B cell (primary cell): ENCODE measurements around the gene FAF1. TPM values are rescaled to one million over a fixed set of nuclear protein-coding genes. Genes with fewer than 3 reads are reported as not detected.

Source experiments
- ATAC-seq: fragments of 200-7000 bp; cut with Tn5 transposase; one replicate; pipeline ENCODE4 v1.10.0; 2021; ENCODE audit warnings: low read depth, mild to moderate bottlenecking, moderate number of reproducible peaks, moderate library complexity
- CTCF ChIA-PET: fragments of 350-600 bp; sonication (Branson Sonifier 250); formaldehyde crosslinking; loops from one replicate; lab custom pipeline; 2021; ENCODE audit warnings: antibody characterized with exemption, inconsistent platforms; lab: Charles Lee
- POLR2A ChIA-PET: fragments of 350-600 bp; sonication (Branson Sonifier 250); formaldehyde crosslinking; loops from one replicate; lab custom pipeline; 2021; ENCODE audit warnings: antibody characterized with exemption; lab: Charles Lee
- DNase-seq: peaks from one replicate; pipeline ENCODE4 v3.0.0; 2013
- H2AFZ ChIP-seq: 2 replicates; pipeline ENCODE4 v1.6.1; 2012; ENCODE audit warnings: mild to moderate bottlenecking, low read depth, low read length; ENCODE audit not compliant: insufficient read depth, poor library complexity, severe bottlenecking
- H3K27ac ChIP-seq, 2 donors: 1 replicate in 1 of 2; 2 replicates in 1 of 2; pipeline ENCODE4 v1.5.1; 2012 to 2013; ENCODE audit warnings: low read length in 2 of 2, mild to moderate bottlenecking in 2 of 2, moderate library complexity in 1 of 2
- H3K27me3 ChIP-seq, 4 experiments: fragments of 200-600 bp in 1 of 4; sonication (generic) in 1 of 4; replicated peaks in 1 of 4; 1 replicate in 2 of 4; 2 replicates in 2 of 4; pipeline versions ENCODE4 v1.6.1 to v1.7.0; 2013 to 2016; ENCODE audit warnings: low read length in 3 of 4, mild to moderate bottlenecking in 2 of 4, mixed read lengths in 1 of 4, moderate library complexity in 1 of 4; ENCODE audit not compliant: insufficient read depth in 4 of 4, control insufficient read depth in 3 of 4; ENCODE audit errors: control extremely low read depth in 1 of 4
- H3K36me3 ChIP-seq, 2 experiments: replicated peaks in 1 of 2; 1 replicate in 1 of 2; 2 replicates in 1 of 2; pipeline versions ENCODE4 v1.6.1 to v1.7.1; 2013; ENCODE audit warnings: low read length in 1 of 2; ENCODE audit not compliant: insufficient read depth in 2 of 2, control insufficient read depth in 1 of 2; ENCODE audit errors: control extremely low read depth in 1 of 2, extremely low read depth in 1 of 2
- H3K4me1 ChIP-seq, 2 donors: fragments of 200-600 bp in 1 of 2; sonication (generic) in 1 of 2; 1 replicate in 1 of 2; 2 replicates in 1 of 2; pipeline versions ENCODE4 v1.5.1 to v1.6.1; 2013 to 2017; ENCODE audit warnings: low read length in 2 of 2; ENCODE audit not compliant: control insufficient read depth in 2 of 2, insufficient read depth in 2 of 2
- H3K4me2 ChIP-seq: replicated peaks from 2 replicates; pipeline ENCODE3; 2012; ENCODE audit warnings: mild to moderate bottlenecking, low read depth, low read length; ENCODE audit not compliant: poor library complexity, severe bottlenecking
- H3K4me3 ChIP-seq, 5 experiments: fragments of 200-600 bp in 1 of 5; sonication (generic) in 1 of 5; 1 replicate in 3 of 5; 2 replicates in 2 of 5; pipeline versions ENCODE4 v1.5.1 to v1.7.0; 2011 to 2016; ENCODE audit warnings: low read length in 4 of 5, mild to moderate bottlenecking in 4 of 5, low read depth in 2 of 5, control low read depth in 1 of 5, moderate library complexity in 1 of 5; ENCODE audit not compliant: insufficient read depth in 1 of 5; ENCODE audit errors: control extremely low read depth in 1 of 5, extremely low read depth in 1 of 5
- H3K79me2 ChIP-seq: fragments of 200-600 bp; sonication (generic); one replicate; pipeline ENCODE4 v1.6.0; 2016; ENCODE audit warnings: low read length; ENCODE audit not compliant: control insufficient read depth, insufficient read depth
- H3K9ac ChIP-seq: fragments of 200-600 bp; sonication (generic); 2 replicates; pipeline ENCODE4 v1.6.1; 2017; ENCODE audit warnings: mild to moderate bottlenecking, low read length, moderate library complexity
- H3K9me3 ChIP-seq, 3 donors: one replicate each; pipeline versions ENCODE4 v1.6.1 to v1.7.1; 2013; ENCODE audit warnings: low read length in 2 of 3; ENCODE audit not compliant: control insufficient read depth in 2 of 3, insufficient read depth in 1 of 3; ENCODE audit errors: control extremely low read depth in 1 of 3
- H4K20me1 ChIP-seq: 2 replicates; pipeline ENCODE4 v1.6.0; 2012; ENCODE audit warnings: mild to moderate bottlenecking, low read length; ENCODE audit not compliant: insufficient read depth, control insufficient read depth, poor library complexity, severe bottlenecking
- H3K27ac Mint-ChIP-seq: one replicate; pipeline ENCODE4 v1.8.0; 2021; ENCODE audit warnings: mixed read lengths
- H3K27me3 Mint-ChIP-seq: one replicate; pipeline ENCODE4 v1.8.0; 2021; ENCODE audit warnings: mixed read lengths
- H3K4me1 Mint-ChIP-seq: one replicate; pipeline ENCODE4 v1.8.0; 2021; ENCODE audit warnings: mixed read lengths
- H3K4me3 Mint-ChIP-seq: one replicate; pipeline ENCODE4 v1.8.0; 2021; ENCODE audit warnings: mixed read lengths
- H3K9me3 Mint-ChIP-seq: one replicate; pipeline ENCODE4 v1.8.0; 2022; ENCODE audit warnings: mixed read lengths; ENCODE audit not compliant: insufficient read depth
- EZH2 ChIP-seq: IDR thresholded peaks from 2 replicates; pipeline ENCODE4 v1.6.1; 2012; ENCODE audit warnings: borderline replicate concordance, low read depth, mild to moderate bottlenecking, moderate library complexity, low read length; ENCODE audit not compliant: insufficient read depth, poor library complexity, severe bottlenecking
- WGBS: methylation state at CpG from one replicate; pipeline ENCODE4 v1.1.5; 2013; ENCODE audit warnings: missing lambda C conversion rate; ENCODE audit not compliant: insufficient coverage; 5-methylcytosine and 5-hydroxymethylcytosine counted together
- intact Hi-C: fragments of 100-400 bp; cut with micrococcal nuclease; formaldehyde crosslinking; loops from one replicate; pipeline ENCODE4 v1.10.0; 2022
- polyA plus RNA-seq: library from polyadenylated mRNA; depleted of rRNA; stranded (reverse); fragments of >200 nt; gene quantifications from 2 replicates; pipeline ENCODE4 v1.2.3, GENCODE V29; 2012
- total RNA-seq, 2 donors: library from RNA; stranded (reverse); fragments of 120-200 nt in 1 of 2; gene quantifications; 1 replicate in 1 of 2; 2 replicates in 1 of 2; pipeline versions ENCODE4 v1.2.3 to v1.2.4, GENCODE V29; 2013 to 2022
- TF ChIP-seq, protein P1 (sequence below): fragments of 200-600 bp; IDR thresholded peaks from one replicate; pipeline ENCODE4 v1.8.0; 2022; ENCODE audit warnings: antibody characterized with exemption, mild to moderate bottlenecking

The FAF1 gene
- total and polyA plus RNA-seq, 2 donors (not counting 1 experiment from before 2014, with no cell fraction given) = 10.1 to 58.4 TPM

DNA sequence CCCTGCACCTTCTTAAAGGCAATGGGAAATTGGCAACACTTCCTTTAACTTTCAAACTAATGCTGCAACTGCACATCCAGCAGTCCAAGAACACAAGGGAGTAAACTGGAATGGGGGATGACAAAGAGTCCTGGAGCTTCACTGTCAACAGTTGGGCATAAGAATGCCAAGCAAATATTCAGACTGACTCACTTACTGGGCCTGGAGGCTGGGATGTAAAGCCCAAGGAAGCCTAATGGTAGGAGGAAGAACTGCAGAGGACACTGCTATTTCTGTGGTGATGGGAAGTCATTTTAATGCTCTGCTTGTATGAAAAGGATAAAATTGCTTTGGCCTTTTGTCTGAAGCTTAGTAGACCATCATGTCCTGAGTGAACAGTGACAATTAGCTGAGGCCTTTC, 521.1 kb downstream of the FAF1 start:
- POLR2A ChIA-PET = no interaction called here
- no peaks in the 10 kb centered on the region for H3K27me3 ChIP-seq
- H3K36me3 ChIP-seq = peaks cover 0 to 12% of the 10 kb centered on the region in 2 experiments
- H3K79me2 ChIP-seq = no peaks in the 10 kb centered on the region
- CTCF ChIA-PET = no interaction called here
- H3K4me1 Mint-ChIP-seq = no peaks in the 10 kb centered on the region
- no peak overlapping the region for H3K9ac ChIP-seq
- no peak overlapping the region for H3K27ac ChIP-seq
- ATAC-seq (no peak), DNase-seq (no peak)
- H3K4me3 Mint-ChIP-seq = no peak overlapping the region
- no peak overlapping the region for H3K27ac Mint-ChIP-seq
- no peaks in the 10 kb centered on the region for H3K4me1 ChIP-seq
- no peaks in the 10 kb centered on the region for H3K9me3 ChIP-seq
- H2AFZ ChIP-seq = no peak overlapping the region
- TF ChIP-seq EZH2 = no peak
- TF ChIP-seq, protein P1, sequence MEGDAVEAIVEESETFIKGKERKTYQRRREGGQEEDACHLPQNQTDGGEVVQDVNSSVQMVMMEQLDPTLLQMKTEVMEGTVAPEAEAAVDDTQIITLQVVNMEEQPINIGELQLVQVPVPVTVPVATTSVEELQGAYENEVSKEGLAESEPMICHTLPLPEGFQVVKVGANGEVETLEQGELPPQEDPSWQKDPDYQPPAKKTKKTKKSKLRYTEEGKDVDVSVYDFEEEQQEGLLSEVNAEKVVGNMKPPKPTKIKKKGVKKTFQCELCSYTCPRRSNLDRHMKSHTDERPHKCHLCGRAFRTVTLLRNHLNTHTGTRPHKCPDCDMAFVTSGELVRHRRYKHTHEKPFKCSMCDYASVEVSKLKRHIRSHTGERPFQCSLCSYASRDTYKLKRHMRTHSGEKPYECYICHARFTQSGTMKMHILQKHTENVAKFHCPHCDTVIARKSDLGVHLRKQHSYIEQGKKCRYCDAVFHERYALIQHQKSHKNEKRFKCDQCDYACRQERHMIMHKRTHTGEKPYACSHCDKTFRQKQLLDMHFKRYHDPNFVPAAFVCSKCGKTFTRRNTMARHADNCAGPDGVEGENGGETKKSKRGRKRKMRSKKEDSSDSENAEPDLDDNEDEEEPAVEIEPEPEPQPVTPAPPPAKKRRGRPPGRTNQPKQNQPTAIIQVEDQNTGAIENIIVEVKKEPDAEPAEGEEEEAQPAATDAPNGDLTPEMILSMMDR = no peak
- H3K4me2 ChIP-seq = no peak overlapping the region
- H3K27me3 Mint-ChIP-seq = no peaks in the 10 kb centered on the region
- H4K20me1 ChIP-seq = no peaks in the 10 kb centered on the region
- intact Hi-C loops = no loop called here
- no peak overlapping the region for H3K4me3 ChIP-seq
- no peaks in the 10 kb centered on the region for H3K9me3 Mint-ChIP-seq

DNA sequence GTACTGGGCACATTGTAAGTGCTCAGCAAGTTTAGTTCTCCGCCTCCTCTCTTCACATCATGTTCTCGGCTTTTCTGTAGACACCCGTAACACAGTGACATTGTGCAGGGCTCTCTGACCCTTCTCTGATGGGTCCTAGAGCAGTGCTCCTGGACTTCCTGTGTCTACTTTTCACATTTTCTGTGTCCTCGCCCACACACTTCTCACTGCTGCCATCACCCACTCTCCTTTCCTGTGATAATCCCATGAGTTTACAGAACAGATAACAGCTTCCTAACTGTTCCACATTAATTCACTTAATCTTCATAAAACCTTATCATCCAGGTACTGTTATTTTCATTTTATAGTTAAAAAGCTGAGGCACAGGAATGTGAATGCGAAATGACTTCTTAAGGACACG, 523.6 kb downstream of the FAF1 start:
- intact Hi-C loops = no loop called here
- H3K27me3 ChIP-seq = peaks cover 0 to 17% (median 10%) of the 10 kb centered on the region in 4 experiments
- DNase-seq (no peak), ATAC-seq (no peak)
- no peaks in the 10 kb centered on the region for H3K4me1 ChIP-seq
- H3K9ac ChIP-seq = no peak overlapping the region
- no peaks in the 10 kb centered on the region for H4K20me1 ChIP-seq
- Mint-ChIP-seq H3K27me3 (peaks cover 17% of the 10 kb centered on the region), H3K9me3 (no peaks in the 10 kb centered on the region), H3K4me3 (no peak overlapping the region), H3K27ac (no peak overlapping the region), H3K4me1 (no peaks in the 10 kb centered on the region)
- POLR2A ChIA-PET = no interaction called here
- H3K79me2 ChIP-seq = no peaks in the 10 kb centered on the region
- H2AFZ ChIP-seq = no peak overlapping the region
- TF ChIP-seq, protein P1 = no peak
- no peak for TF ChIP-seq EZH2
- no peak overlapping the region for H3K4me3 ChIP-seq
- H3K36me3 ChIP-seq = peaks cover 0 to 4% of the 10 kb centered on the region in 2 experiments
- no peak overlapping the region for H3K4me2 ChIP-seq
- CTCF ChIA-PET = no interaction called here
- H3K9me3 ChIP-seq = peaks cover 0 to 6% (median 0%) of the 10 kb centered on the region in 3 donors
- H3K27ac ChIP-seq = no peak overlapping the region
- 96% methylated on average over 4 of the region's 6 CpGs for WGBS
